ENCODE measurements around the gene SLC16A13.

GRCh38 chr17:7058831-7059447, 23.1 kb downstream of the SLC16A13 start:
- TF ChIP-seq CTCF (IDR thresholded peaks at IDR 0.05; ENCODE audit: low read depth, low read length), result no peak
- no peak for TF ChIP-seq EZH2phosphoT487 (IDR thresholded peaks at IDR 0.05; ENCODE audit: low read depth)

Data from OCI-LY3 (cell line).